Activated T-cell treated with anti-CD3 and anti-CD28 coated beads, Interleukin-2, amount 50 U/mL, for 72 hours (primary cell): Measurements from ENCODE around the gene EGFL8. TPM values are rescaled to one million over a fixed set of nuclear protein-coding genes. Genes with fewer than 3 reads are reported as not detected.

Experiments used
- ATAC-seq, 2 donors: fragments of 150-1000 bp; cut with Tn5 transposase; replicated peaks in 1 of 2; 2 replicates each; pipeline ENCODE4 v1.10.0; 2021; ENCODE audit warnings: moderate library complexity in 2 of 2, mild to moderate bottlenecking in 1 of 2
- DNase-seq, 2 donors: peaks; one replicate each; pipeline ENCODE4 v3.0.0; 2021 to 2022; ENCODE audit warnings: mixed read lengths in 1 of 2
- H3K27ac Mint-ChIP-seq: one replicate; pipeline ENCODE4 v1.8.0; 2022; ENCODE audit warnings: mild to moderate bottlenecking, moderate library complexity, mixed read lengths
- H3K27me3 Mint-ChIP-seq: one replicate; pipeline ENCODE4 v1.8.0; 2022; ENCODE audit warnings: low read depth, mixed read lengths
- H3K36me3 Mint-ChIP-seq, 2 donors: one replicate each; pipeline ENCODE4 v1.8.0; 2022; ENCODE audit warnings: mixed read lengths in 2 of 2, mild to moderate bottlenecking in 1 of 2; ENCODE audit not compliant: insufficient read depth in 2 of 2
- H3K4me1 Mint-ChIP-seq: one replicate; pipeline ENCODE4 v1.8.0; 2022; ENCODE audit warnings: low read depth, mixed read lengths
- H3K4me3 Mint-ChIP-seq, 2 donors: one replicate each; pipeline ENCODE4 v1.8.0; 2022; ENCODE audit warnings: mild to moderate bottlenecking in 2 of 2, mixed read lengths in 2 of 2, moderate library complexity in 2 of 2
- H3K9me3 Mint-ChIP-seq, 2 donors: one replicate each; pipeline ENCODE4 v1.8.0; 2022; ENCODE audit warnings: mixed read lengths in 2 of 2
- total RNA-seq, 2 donors: library from RNA; stranded (reverse); gene quantifications; one replicate each; pipeline ENCODE4 v1.2.3, GENCODE V29; 2022

Gene EGFL8
- total RNA-seq, result 10 to 100 TPM in 1 of 2 donors, 1 to 10 TPM in 1; 9.6 to 11.2 TPM

- no peak within 1 kb of the TSS for H3K4me3 Mint-ChIP-seq
- peaks cover 4% of the 10 kb centered on the region for H3K4me1 Mint-ChIP-seq
- no peaks in the 10 kb centered on the region for H3K9me3 Mint-ChIP-seq
- no peak for ATAC-seq
- no peak for DNase-seq
- H3K27ac Mint-ChIP-seq, result no peak within 1 kb of the TSS
- H3K27me3 Mint-ChIP-seq, result no peaks in the 10 kb centered on the region
- peaks cover 2 to 8% of the 10 kb centered on the region in 2 donors for H3K36me3 Mint-ChIP-seq
These were observed at the start of gene EGFL8 for GRCh38 chr6:32164295-32164694. Gene EGFL8, plus strand, starts transcription at chr6:32164595. Its CDS starts 1,571 bp downstream, at chr6:32166166.

GRCh38 chr6:32114796-32115195 lies 49.6 kb upstream of the EGFL8 start:
- DNase-seq (no peak), ATAC-seq (no peak)
- H3K27me3 Mint-ChIP-seq, result peaks cover 3% of the 10 kb centered on the region
- peaks cover 0 to 4% of the 10 kb centered on the region in 2 donors for H3K36me3 Mint-ChIP-seq
- H3K27ac Mint-ChIP-seq, result no peak overlapping the region
- H3K4me3 Mint-ChIP-seq, result no peak overlapping the region
- H3K9me3 Mint-ChIP-seq, result no peaks in the 10 kb centered on the region
- H3K4me1 Mint-ChIP-seq, result peaks cover 14% of the 10 kb centered on the region

GRCh38 chr6:32115623-32116022 lies 48.8 kb upstream of the EGFL8 start:
- Mint-ChIP-seq H3K4me1 (peaks cover 12% of the 10 kb centered on the region), H3K9me3 (no peaks in the 10 kb centered on the region), H3K4me3 (no peak overlapping the region), H3K27ac (peak overlapping the region; percentile 20), H3K36me3 (peaks cover 0 to 4% of the 10 kb centered on the region in 2 donors), H3K27me3 (no peaks in the 10 kb centered on the region)
- no peak for DNase-seq
- ATAC-seq, result no peak

- DNase-seq (no peak), ATAC-seq (no peak)
- Mint-ChIP-seq H3K27ac (no peak overlapping the region), H3K4me3 (no peak overlapping the region), H3K9me3 (no peaks in the 10 kb centered on the region), H3K4me1 (peaks cover 12% of the 10 kb centered on the region), H3K27me3 (no peaks in the 10 kb centered on the region), H3K36me3 (peaks cover 0 to 10% of the 10 kb centered on the region in 2 donors)
These were observed 47.7 kb upstream of the EGFL8 start for GRCh38 chr6:32116674-32117073.

GRCh38 chr6:32117461-32117860 lies 46.9 kb upstream of the EGFL8 start:
- DNase-seq, result no peak
- Mint-ChIP-seq H3K4me3 (no peak overlapping the region), H3K9me3 (no peaks in the 10 kb centered on the region), H3K27me3 (no peaks in the 10 kb centered on the region), H3K27ac (no peak overlapping the region), H3K4me1 (peaks cover 12% of the 10 kb centered on the region), H3K36me3 (peaks cover 3 to 16% of the 10 kb centered on the region in 2 donors)
- no peak for ATAC-seq

- Mint-ChIP-seq H3K36me3 (peaks cover 3 to 17% of the 10 kb centered on the region in 2 donors), H3K4me1 (peaks cover 12% of the 10 kb centered on the region), H3K27me3 (no peaks in the 10 kb centered on the region), H3K9me3 (no peaks in the 10 kb centered on the region), H3K4me3 (no peak overlapping the region), H3K27ac (no peak overlapping the region)
- DNase-seq (peak; percentile 75 to 79), ATAC-seq (peak; percentile 89 to 90)
These were observed 45.4 kb upstream of the EGFL8 start for GRCh38 chr6:32118782-32119628.

GRCh38 chr6:32120573-32121059 lies 43.8 kb upstream of the EGFL8 start:
- H3K4me3 Mint-ChIP-seq, result no peak overlapping the region
- H3K27me3 Mint-ChIP-seq, result no peaks in the 10 kb centered on the region
- no peaks in the 10 kb centered on the region for H3K9me3 Mint-ChIP-seq
- peaks cover 12% of the 10 kb centered on the region for H3K4me1 Mint-ChIP-seq
- ATAC-seq (no peak), DNase-seq (no peak)
- H3K36me3 Mint-ChIP-seq, result peaks cover 6 to 23% of the 10 kb centered on the region in 2 donors
- no peak overlapping the region for H3K27ac Mint-ChIP-seq

GRCh38 chr6:32123681-32124080 lies 40.7 kb upstream of the EGFL8 start:
- Mint-ChIP-seq H3K36me3 (peaks cover 14 to 29% of the 10 kb centered on the region in 2 donors), H3K4me1 (peaks cover 38% of the 10 kb centered on the region), H3K9me3 (no peaks in the 10 kb centered on the region), H3K4me3 (no peak overlapping the region), H3K27ac (no peak overlapping the region), H3K27me3 (no peaks in the 10 kb centered on the region)
- ATAC-seq, result no peak
- no peak for DNase-seq

GRCh38 chr6:32126880-32127279 lies 37.5 kb upstream of the EGFL8 start:
- Mint-ChIP-seq H3K27me3 (no peaks in the 10 kb centered on the region), H3K4me1 (peaks cover 43% of the 10 kb centered on the region), H3K4me3 (peak overlapping the region; percentile 87 to 100), H3K36me3 (peaks cover 14 to 21% of the 10 kb centered on the region in 2 donors), H3K9me3 (peaks cover 0 to 2% of the 10 kb centered on the region in 2 donors), H3K27ac (peak overlapping the region; percentile 82)
- DNase-seq (no peak), ATAC-seq (no peak)

GRCh38 chr6:32127409-32127716 lies 37.0 kb upstream of the EGFL8 start:
- H3K9me3 Mint-ChIP-seq, result peaks cover 0 to 2% of the 10 kb centered on the region in 2 donors
- H3K4me3 Mint-ChIP-seq, result peak overlapping the region; percentile 87 to 100
- no peaks in the 10 kb centered on the region for H3K27me3 Mint-ChIP-seq
- ATAC-seq, result no peak
- peaks cover 43% of the 10 kb centered on the region for H3K4me1 Mint-ChIP-seq
- peak overlapping the region; percentile 82 for H3K27ac Mint-ChIP-seq
- DNase-seq, result no peak
- H3K36me3 Mint-ChIP-seq, result peaks cover 11 to 17% of the 10 kb centered on the region in 2 donors

GRCh38 chr6:32127717-32128592 lies 36.4 kb upstream of the EGFL8 start, which contains the start of gene ATF6B:
Gene ATF6B, minus strand, starts transcription at chr6:32128246. Its CDS starts 39 bp downstream, at chr6:32128207.
- DNase-seq (peak; percentile 95 to 99), ATAC-seq (peak; percentile 91 to 92)
- Mint-ChIP-seq H3K4me3 (peak within 1 kb of the TSS; percentile 87 to 100), H3K27me3 (no peaks in the 10 kb centered on the region), H3K36me3 (peaks cover 11 to 17% of the 10 kb centered on the region in 2 donors), H3K4me1 (peaks cover 43% of the 10 kb centered on the region), H3K27ac (peak within 1 kb of the TSS; percentile 82), H3K9me3 (peaks cover 0 to 2% of the 10 kb centered on the region in 2 donors)

- peaks cover 0 to 2% of the 10 kb centered on the region in 2 donors for H3K9me3 Mint-ChIP-seq
- DNase-seq (no peak), ATAC-seq (no peak)
- H3K27me3 Mint-ChIP-seq, result no peaks in the 10 kb centered on the region
- peaks cover 11 to 17% of the 10 kb centered on the region in 2 donors for H3K36me3 Mint-ChIP-seq
- H3K27ac Mint-ChIP-seq, result peak overlapping the region; percentile 82
- peaks cover 43% of the 10 kb centered on the region for H3K4me1 Mint-ChIP-seq
- H3K4me3 Mint-ChIP-seq, result peak overlapping the region; percentile 87 to 100
These were observed 35.6 kb upstream of the EGFL8 start for GRCh38 chr6:32128751-32129296.
